K562 (cell line): ENCODE data around the gene CLSTN1. TPM values are rescaled to one million over a fixed set of nuclear protein-coding genes. Genes with fewer than 3 reads are reported as not detected.

ENCODE experiments used
- ESRRA ChIP-seq: fragments of 450-650 bp; IDR thresholded peaks from 2 replicates; pipeline ENCODE4 v1.6.1; 2014; ENCODE audit warnings: low read depth, mild to moderate bottlenecking, moderate library complexity, borderline replicate concordance
- HDAC2 ChIP-seq: fragments of 450-650 bp; IDR thresholded peaks from 2 replicates; pipeline ENCODE4 v1.6.1; 2016; ENCODE audit warnings: mild to moderate bottlenecking
- MXI1 ChIP-seq: IDR thresholded peaks from 2 replicates; pipeline ENCODE4 v1.6.1; 2011; ENCODE audit warnings: low read depth, mild to moderate bottlenecking, improper control_type of control experiment, low read length
- NCOA1 ChIP-seq: fragments of 450-650 bp; IDR thresholded peaks from 2 replicates; pipeline ENCODE4 v1.6.1; 2016; ENCODE audit warnings: low read depth
- ZBTB40 ChIP-seq, 2 experiments: fragments of 450-650 bp in 1 of 2; sonication (generic) in 1 of 2; formaldehyde crosslinking in 1 of 2; IDR thresholded peaks; 2 replicates each; pipeline versions ENCODE4 v1.7.1 to v1.9.0; 2016 to 2022; ENCODE audit warnings: inconsistent platforms in 1 of 2, mild to moderate bottlenecking in 1 of 2, missing genetic modification reagents in 1 of 2
- polyA plus RNA-seq, 8 experiments: library from polyadenylated mRNA; depleted of rRNA in 4 of 8; stranded (reverse) in 5 of 8; unstranded in 3 of 8; fragments of >200 nt; fragmentation: Nextera tagmentation in 2 of 8; fragmentation: Illumina TruSeq in 1 of 8; extraction: Ambion mirVana in 2 of 8; extraction: Trizol in 1 of 8; gene quantifications; 2 replicates each; pipeline versions ENCODE4 v1.2.1 to v1.2.3, GENCODE V29; 2011 to 2014; ENCODE audit warnings: inconsistent platforms in 1 of 8, missing spikeins in 1 of 8
- total RNA-seq, 7 experiments: library from RNA; depleted of rRNA in 6 of 7; stranded (reverse); fragments of >200 nt in 6 of 7; fragmentation: Illumina TruSeq in 2 of 7; extraction: Trizol in 2 of 7; gene quantifications; 2 replicates each; pipeline versions ENCODE4 v1.2.1 to v1.2.3, GENCODE V29; 2011 to 2021; ENCODE audit warnings: low replicate concordance in 1 of 7

CLSTN1 gene
- total and polyA plus RNA-seq, 9 of the 15 experiments (the other 6 are each of a cell fraction or from before 2014, with no cell fraction given), result 1.1 to 32.5 (median 13.3) TPM

GRCh38 chr1:9687120-9687873 is 136.5 kb downstream of the CLSTN1 start (continued):
- 0 out of 2 replicates have a peak, but pooled peaks have one; percentile 14 for TF ChIP-seq ESRRA
- TF ChIP-seq MXI1, result peak; percentile 70; the same call in 1 of the 2 replicates
- TF ChIP-seq HDAC2, result peak; percentile 90
- TF ChIP-seq ZBTB40 (IDR thresholded peaks at IDR 0.05), result peak; percentile 88
- TF ChIP-seq ZBTB40 (CRISPR knock-in tag; IDR thresholded peaks at IDR 0.05), result no peak
- TF ChIP-seq NCOA1, result peak; percentile 62; the same call in 1 of the 2 replicates
